ENCODE results near the gene NHERF2.
"Not testable (repeated sequence)": the region's sequence is repeated elsewhere in the genome, so short reads cannot be mapped to it uniquely, and the experiment has no call there.

The NHERF2 gene

DNA sequence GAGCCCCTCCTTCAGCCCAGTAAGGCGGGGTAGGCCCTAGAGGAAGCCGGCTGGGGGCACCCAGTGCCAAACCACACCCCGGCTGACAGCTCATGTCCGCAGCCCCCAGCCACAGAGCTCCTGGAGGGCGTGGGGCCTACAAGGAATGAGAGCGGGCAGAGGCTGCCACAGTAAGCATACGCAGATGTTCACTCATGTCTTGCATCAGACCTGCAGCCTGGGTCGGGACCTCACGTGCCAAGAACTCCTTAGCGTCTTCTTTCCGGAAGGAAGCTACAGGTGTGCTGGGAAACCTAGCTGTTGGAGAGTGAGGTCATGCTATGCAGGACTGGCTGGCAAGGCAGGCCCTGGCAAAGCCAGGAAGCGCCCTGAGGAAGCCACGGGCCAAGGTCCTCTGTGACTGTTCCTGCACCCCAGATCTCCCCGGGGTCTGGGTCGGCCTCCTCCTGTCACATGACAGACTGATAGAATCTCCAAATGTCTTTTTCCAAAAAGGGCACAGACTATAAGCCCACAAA is 18.6 kb upstream of the NHERF2 start:
- no peak for DNase-seq

DNA sequence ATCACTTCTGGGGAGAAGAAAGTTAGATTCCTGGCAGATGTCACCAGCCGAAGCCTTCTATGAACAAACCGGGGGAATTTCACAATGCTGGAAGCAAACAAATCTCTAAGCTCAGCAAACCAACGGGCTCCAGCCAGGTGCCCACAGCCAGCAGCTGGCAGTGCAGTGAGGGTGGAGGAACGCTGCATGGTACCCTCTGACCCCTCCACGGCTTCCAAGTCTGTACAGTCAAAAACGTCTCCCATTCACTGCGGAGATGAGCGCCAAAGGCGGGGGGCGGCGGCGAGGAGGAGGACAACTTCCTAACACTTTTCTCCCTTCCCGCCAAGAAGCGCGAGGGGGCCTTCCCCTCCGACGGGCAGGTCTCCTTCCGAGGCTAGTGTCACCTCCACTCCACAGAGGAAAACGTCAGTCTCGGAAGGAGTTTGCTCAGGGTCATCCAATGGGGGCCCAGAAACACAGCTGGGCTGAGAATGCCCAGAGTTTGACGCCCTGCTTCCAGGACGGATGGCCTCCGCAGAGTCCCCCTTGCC is 18.0 kb upstream of the NHERF2 start:
- DNase-seq = no peak

- DNase-seq = no peak
Observed at GRCh38 chr16:2009164-2009711, 17.5 kb upstream of the NHERF2 start.

GRCh38 chr16:2009791-2010510 is 16.8 kb upstream of the NHERF2 start, which contains the start of gene ZNF598:
ZNF598 (minus strand) TSS chr16:2009821.
- DNase-seq = peak; percentile 62

GRCh38 chr16:2011726-2012125 is 15.0 kb upstream of the NHERF2 start:
- not testable (repeated sequence) for DNase-seq

GRCh38 chr16:2013527-2013926 is 13.2 kb upstream of the NHERF2 start:
- DNase-seq = no peak

GRCh38 chr16:2015117-2015946 is 11.4 kb upstream of the NHERF2 start:
- DNase-seq = no peak

DNA sequence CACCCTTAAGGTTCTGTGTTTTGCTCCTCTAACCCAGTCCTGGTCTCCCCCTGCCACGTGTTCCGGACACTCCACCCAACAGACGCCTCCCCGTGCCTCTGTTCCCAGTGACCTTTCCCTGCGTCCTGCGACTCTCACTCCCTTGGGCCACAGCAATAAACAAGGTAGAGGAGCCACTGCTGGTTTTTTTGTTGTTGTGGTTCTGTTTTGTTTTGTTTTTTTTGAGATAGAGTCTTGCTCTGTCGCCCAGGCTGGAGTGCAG is 10.8 kb upstream of the NHERF2 start:
- DNase-seq = no peak

- no peak for DNase-seq
Observed at GRCh38 chr16:2016407-2016922, 10.2 kb upstream of the NHERF2 start.

GRCh38 chr16:2019518-2019920 is 7.2 kb upstream of the NHERF2 start, which contains the start of gene NPW:
NPW (plus strand) TSS chr16:2019785.
- DNase-seq = no peak

GRCh38 chr16:2019921-2020831 is 6.5 kb upstream of the NHERF2 start:
- no peak for DNase-seq

DNA sequence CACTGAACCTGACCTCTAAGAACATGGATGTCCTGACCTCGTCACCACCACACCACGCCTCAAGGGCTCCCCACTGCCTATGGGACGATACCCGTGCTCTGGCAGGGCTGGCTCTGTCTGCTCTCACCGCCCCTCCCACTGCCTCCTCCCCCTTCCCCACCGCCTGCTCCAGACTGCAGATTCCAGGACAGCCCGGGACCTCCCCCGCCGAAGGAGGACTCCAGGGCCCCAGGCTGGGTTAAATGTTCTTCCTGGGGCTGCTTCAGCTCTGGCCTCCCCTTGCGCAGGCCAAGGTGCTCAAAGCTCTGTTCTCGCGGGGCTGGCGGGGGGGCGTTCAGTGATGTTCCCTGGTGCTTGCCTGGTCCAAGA is 4.0 kb upstream of the NHERF2 start:
- no peak for DNase-seq

- DNase-seq = peak; percentile 53
Observed at GRCh38 chr16:2023092-2024031, 3.3 kb upstream of the NHERF2 start.

DNA sequence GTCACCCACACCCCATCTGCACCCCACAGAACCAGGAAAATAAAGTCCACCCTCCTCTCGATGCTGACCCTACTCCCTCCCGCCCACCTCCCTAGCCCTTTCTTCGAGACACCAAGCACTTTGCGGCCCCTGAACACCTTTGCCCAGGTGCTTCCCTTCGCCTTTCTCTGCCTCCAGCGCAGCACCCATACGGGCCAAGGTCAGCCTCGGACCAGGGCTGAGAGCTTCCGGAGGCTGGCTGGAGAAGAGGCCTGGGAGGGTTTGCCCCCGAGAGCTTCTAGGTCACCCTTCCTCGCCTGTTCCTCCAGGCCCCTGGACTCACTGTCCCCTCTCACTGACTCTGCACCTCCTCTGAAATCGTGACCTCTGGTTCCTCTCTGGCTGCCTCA is 2.7 kb upstream of the NHERF2 start:
- DNase-seq = no peak

GRCh38 chr16:2025251-2025650 is 1.5 kb upstream of the NHERF2 start:
- DNase-seq = no peak

DNA sequence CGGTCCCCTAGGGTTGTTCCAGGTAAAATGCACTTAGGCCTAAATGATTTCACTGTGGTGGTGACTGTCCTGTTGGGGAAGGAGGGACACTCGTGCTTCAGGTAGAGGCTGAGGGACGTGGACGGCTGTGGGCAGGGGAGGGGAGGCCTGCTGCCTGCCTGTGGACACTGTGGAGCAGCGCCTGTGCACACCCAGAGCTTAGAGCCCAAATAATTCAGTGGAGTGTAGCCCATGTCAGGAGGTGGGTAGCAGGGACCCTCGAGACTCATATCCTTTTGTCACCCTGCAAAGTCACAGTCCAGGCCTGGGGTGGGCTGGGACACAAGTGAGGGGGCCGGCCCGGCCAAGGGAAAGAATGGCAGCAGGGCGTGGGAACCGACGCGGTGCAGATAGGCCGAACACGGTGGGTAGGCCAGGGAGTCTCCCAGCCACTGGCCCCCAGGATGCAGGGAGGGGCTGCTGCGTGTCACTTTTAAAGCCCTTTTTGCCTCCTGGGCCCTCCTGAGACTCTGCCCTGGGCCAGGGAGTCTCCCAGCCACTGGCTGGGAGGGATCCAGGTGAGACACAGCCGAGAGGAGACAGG is 733 bp upstream of the NHERF2 start:
- no peak for DNase-seq

- no peak for DNase-seq
Observed at GRCh38 chr16:2027024-2028010, 615 bp downstream of the NHERF2 start.

DNA sequence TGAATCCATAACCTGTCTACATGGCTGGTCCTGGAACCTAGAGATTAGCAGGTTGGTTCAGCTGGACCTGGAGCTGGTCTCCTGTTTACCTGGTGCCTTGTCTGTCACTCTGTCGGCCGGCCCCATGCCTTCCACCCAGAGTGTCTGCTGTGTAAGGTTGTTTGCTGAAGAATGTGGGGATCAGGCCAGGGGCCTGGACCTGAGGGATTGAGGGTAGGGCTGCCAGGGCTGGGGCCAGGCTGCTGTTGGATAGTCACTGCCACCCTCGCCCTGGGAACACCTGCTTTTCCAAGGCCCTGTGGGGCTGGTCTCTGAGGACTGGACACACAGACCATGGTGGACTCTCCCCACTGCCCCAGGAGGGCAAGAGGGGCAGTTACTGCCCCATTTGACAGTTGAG is 1.4 kb downstream of the NHERF2 start:
- no peak for DNase-seq

DNA sequence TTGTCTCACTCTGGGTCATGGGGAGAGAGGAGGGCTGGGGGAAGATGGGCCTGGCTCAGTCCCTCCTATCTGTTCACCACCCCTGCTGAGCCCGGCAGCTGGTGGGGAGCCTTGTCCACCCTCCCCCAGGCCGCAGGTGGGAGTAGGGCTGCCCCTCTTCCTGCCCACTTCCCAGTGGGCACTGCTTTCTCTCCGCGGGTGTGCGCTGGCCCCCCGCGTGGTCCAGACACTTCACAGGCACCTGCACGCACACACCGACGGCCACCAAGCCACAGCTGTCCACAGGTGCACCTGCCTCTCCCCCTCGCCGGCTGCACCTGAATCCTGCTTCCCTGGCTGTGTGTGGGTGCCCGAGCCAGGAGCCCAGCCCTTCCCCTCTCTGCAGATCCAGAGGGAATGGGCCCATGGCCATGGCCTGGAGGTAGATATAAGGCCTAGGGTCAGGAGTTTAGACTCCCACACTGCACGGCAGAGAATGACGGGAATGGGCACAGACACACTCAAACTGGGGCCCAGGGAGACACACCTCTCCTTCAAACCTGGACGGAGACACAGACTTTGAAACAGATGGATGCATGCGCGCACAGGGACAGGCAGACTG is 2.0 kb downstream of the NHERF2 start:
- no peak for DNase-seq
